Neural cell (in vitro differentiated cells): ENCODE results near the gene ROBO1.

Experiments
- CTCF ChIP-seq: fragments of 450-650 bp; IDR thresholded peaks from 2 replicates; pipeline ENCODE4 v1.5.1; 2014; ENCODE audit warnings: antibody characterized with exemption, mild to moderate bottlenecking, moderate library complexity; ENCODE audit not compliant: poor library complexity, severe bottlenecking
- MXI1 ChIP-seq: fragments of 450-650 bp; conservative IDR thresholded peaks from 2 replicates; pipeline ENCODE4 v1.6.1; 2014; ENCODE audit warnings: antibody characterized with exemption, mild to moderate bottlenecking; ENCODE audit not compliant: poor library complexity, severe bottlenecking
- POLR2AphosphoS5 ChIP-seq: IDR thresholded peaks from 2 replicates; pipeline ENCODE4 v1.6.1; 2012
- RAD21 ChIP-seq: fragments of 450-650 bp; conservative IDR thresholded peaks from 2 replicates; pipeline ENCODE4 v1.6.1; 2014; ENCODE audit warnings: antibody characterized with exemption, mild to moderate bottlenecking, moderate library complexity
- SMC3 ChIP-seq: fragments of 450-650 bp; conservative IDR thresholded peaks from 2 replicates; pipeline ENCODE4 v1.6.1; 2014; ENCODE audit warnings: antibody characterized with exemption, mild to moderate bottlenecking, moderate library complexity; ENCODE audit not compliant: poor library complexity

- TF ChIP-seq MXI1 = no peak
- TF ChIP-seq CTCF = no peak
- TF ChIP-seq SMC3 = no peak
- no peak for TF ChIP-seq RAD21
- TF ChIP-seq POLR2AphosphoS5 = no peak
These were observed 693.2 kb downstream of the ROBO1 start for GRCh38 chr3:79074558-79074957.
